HCT116 (cell line): ENCODE results near the gene SLC26A9. TPM values are rescaled to one million over a fixed set of nuclear protein-coding genes. Genes with fewer than 3 reads are reported as not detected.

Source experiments
- ATAC-seq: fragments of 200-7000 bp; cut with Tn5 transposase; 2 replicates; pipeline ENCODE4 v1.9.1; 2020; ENCODE audit warnings: mild to moderate bottlenecking, moderate library complexity
- BruUV-seq: library from RNA; stranded (reverse); fragments of 400-500 nt; replicated peaks from 2 replicates; lab custom pipeline; 2021; lab: Mats Ljungman, UMichigan
- CTCF ChIA-PET: fragments of 300-600 bp; sonication (Branson Sonifier 250); formaldehyde crosslinking; loops from one replicate; lab custom pipeline; 2021; ENCODE audit warnings: antibody characterized with exemption; lab: Charles Lee
- POLR2A ChIA-PET: fragments of 300-600, 350-600 bp; sonication (Branson Sonifier 250); formaldehyde crosslinking; loops from one replicate; lab custom pipeline; 2021; ENCODE audit warnings: antibody characterized with exemption; lab: Charles Lee
- RAD21 ChIA-PET, 2 experiments: fragments of 300-600 bp; sonication (Branson Sonifier 250); formaldehyde crosslinking; loops; one replicate each; lab custom pipeline; 2023; ENCODE audit warnings: low total read pairs in 2 of 2; ENCODE audit not compliant: uncharacterized antibody in 2 of 2, unreplicated experiment in 2 of 2, low non-redundant PET in 1 of 2; lab: Charles Lee
- DNase-seq: peaks from one replicate; pipeline ENCODE4 v3.0.0-alpha.2; 2010; ENCODE audit warnings: low read depth, low spot score
- H2AFZ ChIP-seq: fragments of 200-600 bp; shearing (Covaris generic), sonication (generic); 2 replicates; pipeline ENCODE4 v1.6.1; 2017; ENCODE audit warnings: low read depth, mixed run types, mixed read lengths, antibody characterized with exemption, low read length; ENCODE audit not compliant: poor library complexity, severe bottlenecking
- H3K27ac ChIP-seq: 2 replicates; pipeline ENCODE4 v1.5.1; 2012; ENCODE audit warnings: low read depth, low read length
- H3K27me3 ChIP-seq: fragments of 200-600 bp; sonication (generic); 2 replicates; pipeline ENCODE4 v1.6.1; 2016; ENCODE audit warnings: mixed run types, low read length, mixed read lengths; ENCODE audit not compliant: insufficient read depth
- H3K36me3 ChIP-seq, 2 experiments: fragments of 200-500 bp in 1 of 2; fragments of 200-600 bp in 1 of 2; sonication (Bioruptor generic) in 1 of 2; sonication (generic) in 1 of 2; 2 replicates each; pipeline versions ENCODE4 v1.5.1 to v1.6.1; 2014 to 2016; ENCODE audit warnings: low read length in 2 of 2, inconsistent platforms in 1 of 2, mixed read lengths in 1 of 2, mixed run types in 1 of 2; ENCODE audit not compliant: insufficient read depth in 2 of 2, control insufficient read depth in 1 of 2
- H3K4me1 ChIP-seq, 2 experiments: fragments of 200-600 bp in 1 of 2; sonication (generic) in 1 of 2; 2 replicates each; pipeline versions ENCODE4 v1.5.1 to v1.6.1; 2012 to 2017; ENCODE audit warnings: low read length in 2 of 2, inconsistent platforms in 1 of 2, mild to moderate bottlenecking in 1 of 2, mixed read lengths in 1 of 2, mixed run types in 1 of 2, moderate library complexity in 1 of 2; ENCODE audit not compliant: insufficient read depth in 2 of 2, control insufficient read depth in 1 of 2
- H3K4me2 ChIP-seq: fragments of 200-600 bp; sonication (generic); 2 replicates; pipeline ENCODE4 v1.6.1; 2017; ENCODE audit warnings: mixed run types, low read length, mixed read lengths
- H3K4me3 ChIP-seq, 2 experiments: fragments of 200-600 bp in 1 of 2; sonication (generic) in 1 of 2; replicated peaks in 1 of 2; 2 replicates each; pipeline ENCODE4 v1.5.1; 2011 to 2016; ENCODE audit warnings: low read length in 2 of 2, control low read depth in 1 of 2, low read depth in 1 of 2, mild to moderate bottlenecking in 1 of 2, mixed read lengths in 1 of 2, mixed run types in 1 of 2
- H3K79me2 ChIP-seq: fragments of 200-600 bp; sonication (generic); 2 replicates; pipeline ENCODE4 v1.6.1; 2017; ENCODE audit warnings: mild to moderate bottlenecking, mixed run types, low read length, moderate library complexity, mixed read lengths; ENCODE audit not compliant: insufficient read depth
- H3K9ac ChIP-seq: fragments of 200-600 bp; sonication (generic); 2 replicates; pipeline ENCODE4 v1.6.1; 2016; ENCODE audit warnings: low read length, mixed read lengths
- H3K9me2 ChIP-seq: fragments of 200-600 bp; sonication (generic), shearing (Covaris generic); 2 replicates; pipeline ENCODE4 v1.6.1; 2017; ENCODE audit warnings: mixed run types, mild to moderate bottlenecking, moderate library complexity; ENCODE audit not compliant: insufficient read depth
- H3K9me3 ChIP-seq, 2 experiments: fragments of 200-500 bp in 1 of 2; fragments of 200-600 bp in 1 of 2; sonication (Bioruptor generic) in 1 of 2; sonication (generic) in 1 of 2; 2 replicates each; pipeline ENCODE4 v1.6.1; 2014 to 2017; ENCODE audit warnings: low read length in 2 of 2, mixed read lengths in 2 of 2, inconsistent platforms in 1 of 2, low read depth in 1 of 2, mild to moderate bottlenecking in 1 of 2, mixed run types in 1 of 2, moderate library complexity in 1 of 2; ENCODE audit not compliant: control insufficient read depth in 1 of 2, insufficient read depth in 1 of 2
- H4K20me1 ChIP-seq: fragments of 200-600 bp; sonication (generic), shearing (Covaris generic); 2 replicates; pipeline ENCODE4 v1.6.1; 2017; ENCODE audit warnings: mixed run types, mild to moderate bottlenecking, moderate library complexity; ENCODE audit not compliant: insufficient read depth
- CEBPB ChIP-seq: IDR thresholded peaks from 2 replicates; pipeline ENCODE4 v1.6.1; 2012; ENCODE audit warnings: low read depth
- EGR1 ChIP-seq: IDR thresholded peaks from 2 replicates; pipeline ENCODE4 v1.6.1; 2012; ENCODE audit warnings: low read depth
- ELF1 ChIP-seq: IDR thresholded peaks from 2 replicates; pipeline ENCODE4 v1.6.1; 2012; ENCODE audit warnings: low read depth, borderline replicate concordance
- EZH2 ChIP-seq: fragments of 200-600 bp; sonication (generic); IDR thresholded peaks from 2 replicates; pipeline ENCODE4 v1.6.1; 2017; ENCODE audit warnings: antibody characterized with exemption, mixed run types
- EZH2phosphoT487 ChIP-seq: fragments of 200-600 bp; IDR thresholded peaks from 2 replicates; pipeline ENCODE4 v1.6.1; 2018; ENCODE audit warnings: antibody characterized with exemption, borderline replicate concordance
- POLR2A ChIP-seq: IDR thresholded peaks from 2 replicates; pipeline ENCODE4 v1.7.0; 2011; ENCODE audit warnings: borderline replicate concordance; ENCODE audit not compliant: insufficient read depth, insufficient read length; ENCODE audit errors: extremely low read depth
- POLR2AphosphoS5 ChIP-seq: IDR thresholded peaks from 2 replicates; pipeline ENCODE4 v1.6.1; 2011; ENCODE audit warnings: mild to moderate bottlenecking, low read depth, low read length, moderate library complexity
- RAD21 ChIP-seq: IDR thresholded peaks from 2 replicates; pipeline ENCODE4 v1.6.1; 2012; ENCODE audit warnings: low read depth, mild to moderate bottlenecking
- SIN3A ChIP-seq: IDR thresholded peaks from 2 replicates; pipeline ENCODE4 v1.6.1; 2012; ENCODE audit warnings: low read depth
- SRF ChIP-seq: IDR thresholded peaks from 2 replicates; pipeline ENCODE4 v1.6.1; 2012; ENCODE audit warnings: low read depth
- YY1 ChIP-seq: IDR thresholded peaks from 2 replicates; pipeline ENCODE4 v1.6.1; 2011; ENCODE audit warnings: low read length, low read depth, moderate library complexity, mild to moderate bottlenecking; ENCODE audit not compliant: insufficient replicate concordance; ENCODE audit errors: extremely low read depth
- ZFX ChIP-seq: fragments of 450-650 bp; IDR thresholded peaks from 2 replicates; pipeline ENCODE4 v1.6.1; 2017
- ZNF274 ChIP-seq: fragments of 200-500 bp; sonication (Bioruptor generic); IDR thresholded peaks from 2 replicates; pipeline ENCODE4 v1.6.1; 2014; ENCODE audit warnings: mild to moderate bottlenecking, low read depth, low read length, inconsistent platforms
- intact Hi-C: fragments of 100-400 bp; cut with micrococcal nuclease; formaldehyde crosslinking; loops from 2 replicates; pipeline ENCODE4 v1.10.0; 2022
- total RNA-seq: library from RNA; stranded (reverse); gene quantifications from one replicate; pipeline ENCODE4 v1.2.1, GENCODE V29; 2021; ENCODE audit not compliant: unreplicated experiment
- TF ChIP-seq, protein P1 (sequence below): IDR thresholded peaks from 2 replicates; pipeline ENCODE4 v1.6.1; 2011; ENCODE audit warnings: mild to moderate bottlenecking, low read length, moderate library complexity; ENCODE audit not compliant: insufficient replicate concordance; ENCODE audit errors: extremely low read depth
- TF ChIP-seq, protein P2 (sequence below): IDR thresholded peaks from 2 replicates; pipeline ENCODE4 v1.6.1; 2012

The SLC26A9 gene
- total RNA-seq, 1 experiment from 2014 or later, result not detected

DNA sequence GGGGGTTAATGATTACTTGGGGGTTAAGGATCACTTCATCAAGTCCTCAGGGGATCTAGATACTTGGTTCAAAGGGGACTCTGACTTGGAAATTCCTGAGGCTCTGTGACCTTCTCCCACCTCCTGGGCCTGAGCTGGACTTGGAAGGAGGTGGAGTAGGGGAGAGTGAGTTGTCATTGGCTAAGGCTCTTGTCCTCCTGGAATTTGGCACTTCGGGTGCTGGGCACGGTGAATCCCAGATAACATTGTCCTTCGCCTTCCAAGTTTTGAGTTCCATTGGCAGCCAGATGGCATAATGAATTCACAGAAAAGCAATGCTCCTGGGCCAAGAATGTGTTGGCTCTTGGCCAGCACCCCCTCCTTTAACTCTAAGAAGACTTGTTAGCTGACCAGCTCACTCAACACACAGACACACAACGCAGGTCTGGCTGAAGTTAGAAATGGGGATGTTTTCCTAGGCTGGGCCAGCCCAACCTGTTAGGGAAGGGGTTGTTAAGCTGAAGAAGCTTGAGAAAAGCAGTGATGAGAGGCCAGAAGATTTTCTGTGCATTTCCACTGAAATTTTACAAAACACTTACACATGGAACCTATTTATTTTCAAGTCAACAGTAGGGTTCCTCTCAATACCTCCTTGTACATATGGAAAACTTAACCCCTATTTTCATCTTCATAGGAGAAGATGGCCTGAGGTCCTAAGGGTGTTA, 29.7 kb downstream of the SLC26A9 start:
- no peak for TF ChIP-seq RAD21
- TF ChIP-seq, protein P1, sequence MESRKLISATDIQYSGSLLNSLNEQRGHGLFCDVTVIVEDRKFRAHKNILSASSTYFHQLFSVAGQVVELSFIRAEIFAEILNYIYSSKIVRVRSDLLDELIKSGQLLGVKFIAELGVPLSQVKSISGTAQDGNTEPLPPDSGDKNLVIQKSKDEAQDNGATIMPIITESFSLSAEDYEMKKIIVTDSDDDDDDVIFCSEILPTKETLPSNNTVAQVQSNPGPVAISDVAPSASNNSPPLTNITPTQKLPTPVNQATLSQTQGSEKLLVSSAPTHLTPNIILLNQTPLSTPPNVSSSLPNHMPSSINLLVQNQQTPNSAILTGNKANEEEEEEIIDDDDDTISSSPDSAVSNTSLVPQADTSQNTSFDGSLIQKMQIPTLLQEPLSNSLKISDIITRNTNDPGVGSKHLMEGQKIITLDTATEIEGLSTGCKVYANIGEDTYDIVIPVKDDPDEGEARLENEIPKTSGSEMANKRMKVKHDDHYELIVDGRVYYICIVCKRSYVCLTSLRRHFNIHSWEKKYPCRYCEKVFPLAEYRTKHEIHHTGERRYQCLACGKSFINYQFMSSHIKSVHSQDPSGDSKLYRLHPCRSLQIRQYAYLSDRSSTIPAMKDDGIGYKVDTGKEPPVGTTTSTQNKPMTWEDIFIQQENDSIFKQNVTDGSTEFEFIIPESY, result no peak
- no peak for TF ChIP-seq POLR2A
- TF ChIP-seq ZFX, result no peak
- no peak for TF ChIP-seq SRF
- no peak for TF ChIP-seq ELF1
- no peak for TF ChIP-seq EZH2phosphoT487
- TF ChIP-seq EGR1, result no peak
- no peak for TF ChIP-seq POLR2AphosphoS5
- no peak for TF ChIP-seq CEBPB
- TF ChIP-seq, protein P2, sequence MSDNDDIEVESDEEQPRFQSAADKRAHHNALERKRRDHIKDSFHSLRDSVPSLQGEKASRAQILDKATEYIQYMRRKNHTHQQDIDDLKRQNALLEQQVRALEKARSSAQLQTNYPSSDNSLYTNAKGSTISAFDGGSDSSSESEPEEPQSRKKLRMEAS, result no peak
- no peak for TF ChIP-seq SIN3A
- no peak for TF ChIP-seq YY1
- TF ChIP-seq ZNF274, result no peak
- TF ChIP-seq EZH2, result no peak
- TF ChIP-seq, all 23 proteins: peak for 0
- Histone ChIP-seq H3K4me2 (no peak overlapping the region), H3K4me1 (no peaks in the 10 kb centered on the region), H4K20me1 (no peaks in the 10 kb centered on the region), H3K4me3 (no peak overlapping the region), H3K9me2 (no peaks in the 10 kb centered on the region), H3K79me2 (no peaks in the 10 kb centered on the region), H3K9me3 (no peaks in the 10 kb centered on the region), H3K27me3 (peaks cover 3% of the 10 kb centered on the region; the same call in 1 of the 2 replicates), H2AFZ (no peak overlapping the region), H3K27ac (no peak overlapping the region), H3K36me3 (no peaks in the 10 kb centered on the region), H3K9ac (no peak overlapping the region)
- ATAC-seq (no peak), DNase-seq (no peak)
- ChIA-PET RAD21 (no interaction called here), POLR2A (no interaction called here), CTCF (interaction anchor here (9.0 kb wide), 1 partner anchor 66 kb away, joined by 339 read pairs; no protein-coding TSS in a partner anchor)
- intact Hi-C loops, result no loop called here
- BruUV-seq, result no TSS peak
